Fibroblast of lung (primary cell): ENCODE measurements around the gene CNNM3. TPM values are rescaled to one million over a fixed set of nuclear protein-coding genes. Genes with fewer than 3 reads are reported as not detected.

Source experiments
- DNase-seq, 2 donors: peaks; one replicate each; pipeline versions ENCODE4 v3.0.0 to v3.0.0-alpha.2; 2010; ENCODE audit warnings: low read depth in 2 of 2
- H2AFZ ChIP-seq: 2 replicates; pipeline ENCODE4 v1.5.1; 2012; ENCODE audit warnings: low read length, control low read depth, inconsistent platforms
- H3K27ac ChIP-seq: 2 replicates; pipeline ENCODE4 v1.5.1; 2011; ENCODE audit warnings: low read length, control low read depth; ENCODE audit not compliant: insufficient read depth
- H3K27me3 ChIP-seq: 2 replicates; pipeline ENCODE4 v1.5.1; 2011; ENCODE audit warnings: mild to moderate bottlenecking, low read length; ENCODE audit not compliant: control insufficient read depth, insufficient read depth
- H3K36me3 ChIP-seq: 2 replicates; pipeline ENCODE4 v1.5.1; 2011; ENCODE audit warnings: low read length; ENCODE audit not compliant: control insufficient read depth, insufficient read depth
- H3K4me1 ChIP-seq: 2 replicates; pipeline ENCODE4 v1.5.1; 2011; ENCODE audit warnings: low read length; ENCODE audit not compliant: control insufficient read depth, insufficient read depth; ENCODE audit errors: extremely low read depth
- H3K4me2 ChIP-seq: 2 replicates; pipeline ENCODE4 v1.5.1; 2011; ENCODE audit warnings: low read length, control low read depth; ENCODE audit not compliant: insufficient read depth; ENCODE audit errors: extremely low read depth
- H3K4me3 ChIP-seq, 4 experiments: fragments of 200-600 bp in 1 of 4; sonication (generic) in 1 of 4; replicated peaks in 1 of 4; 2 replicates each; pipeline ENCODE4 v1.5.1; 2011 to 2016; ENCODE audit warnings: low read length in 4 of 4, low read depth in 3 of 4, mild to moderate bottlenecking in 3 of 4, control low read depth in 2 of 4, inconsistent platforms in 1 of 4, mixed read lengths in 1 of 4; ENCODE audit not compliant: insufficient read depth in 1 of 4; ENCODE audit errors: control extremely low read depth in 1 of 4
- H3K79me2 ChIP-seq: 2 replicates; pipeline ENCODE4 v1.5.1; 2012; ENCODE audit warnings: mild to moderate bottlenecking, low read length, inconsistent platforms; ENCODE audit not compliant: control insufficient read depth, insufficient read depth
- H3K9ac ChIP-seq: 2 replicates; pipeline ENCODE4 v1.5.1; 2011; ENCODE audit warnings: mild to moderate bottlenecking, low read length, control low read depth; ENCODE audit not compliant: insufficient read depth
- H3K9me3 ChIP-seq: 2 replicates; pipeline ENCODE4 v1.5.1; 2012; ENCODE audit warnings: low read depth, low read length; ENCODE audit not compliant: control insufficient read depth, insufficient read depth
- H4K20me1 ChIP-seq: 2 replicates; pipeline ENCODE4 v1.5.1; 2011; ENCODE audit warnings: low read length; ENCODE audit not compliant: control insufficient read depth, insufficient read depth; ENCODE audit errors: extremely low read depth
- EZH2 ChIP-seq: IDR thresholded peaks from 2 replicates; pipeline ENCODE4 v1.5.1; 2012; ENCODE audit warnings: low read length, control low read depth, mild to moderate bottlenecking; ENCODE audit errors: missing control alignments
- polyA plus RNA-seq, 2 donors: library from polyadenylated mRNA; depleted of rRNA in 1 of 2; stranded (reverse) in 1 of 2; unstranded in 1 of 2; fragments of >200 nt; gene quantifications; 2 replicates each; pipeline ENCODE4 v1.2.1, GENCODE V29; 2011 to 2012; ENCODE audit warnings: missing spikeins in 1 of 2
- total RNA-seq: library from RNA; depleted of rRNA; stranded (reverse); fragments of >200 nt; gene quantifications from 2 replicates; pipeline ENCODE4 v1.2.1, GENCODE V29; 2014
- TF ChIP-seq, protein P1 (sequence below), 2 donors: IDR thresholded peaks in 1 of 2; conservative IDR thresholded peaks in 1 of 2; 1 replicate in 1 of 2; 2 replicates in 1 of 2; pipeline ENCODE4 v1.5.1; 2011 to 2012; ENCODE audit warnings: low read length in 2 of 2, control low read depth in 1 of 2, inconsistent platforms in 1 of 2, low read depth in 1 of 2, mild to moderate bottlenecking in 1 of 2

The CNNM3 gene
- total and polyA plus RNA-seq, 2 donors (not counting 1 experiment from before 2014, with no cell fraction given): 4.3 to 9.9 TPM

- no peak for DNase-seq
- H3K36me3 ChIP-seq: peaks cover 37% of the 10 kb centered on the region
- TF ChIP-seq, protein P1, sequence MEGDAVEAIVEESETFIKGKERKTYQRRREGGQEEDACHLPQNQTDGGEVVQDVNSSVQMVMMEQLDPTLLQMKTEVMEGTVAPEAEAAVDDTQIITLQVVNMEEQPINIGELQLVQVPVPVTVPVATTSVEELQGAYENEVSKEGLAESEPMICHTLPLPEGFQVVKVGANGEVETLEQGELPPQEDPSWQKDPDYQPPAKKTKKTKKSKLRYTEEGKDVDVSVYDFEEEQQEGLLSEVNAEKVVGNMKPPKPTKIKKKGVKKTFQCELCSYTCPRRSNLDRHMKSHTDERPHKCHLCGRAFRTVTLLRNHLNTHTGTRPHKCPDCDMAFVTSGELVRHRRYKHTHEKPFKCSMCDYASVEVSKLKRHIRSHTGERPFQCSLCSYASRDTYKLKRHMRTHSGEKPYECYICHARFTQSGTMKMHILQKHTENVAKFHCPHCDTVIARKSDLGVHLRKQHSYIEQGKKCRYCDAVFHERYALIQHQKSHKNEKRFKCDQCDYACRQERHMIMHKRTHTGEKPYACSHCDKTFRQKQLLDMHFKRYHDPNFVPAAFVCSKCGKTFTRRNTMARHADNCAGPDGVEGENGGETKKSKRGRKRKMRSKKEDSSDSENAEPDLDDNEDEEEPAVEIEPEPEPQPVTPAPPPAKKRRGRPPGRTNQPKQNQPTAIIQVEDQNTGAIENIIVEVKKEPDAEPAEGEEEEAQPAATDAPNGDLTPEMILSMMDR (conservative IDR thresholded peaks at IDR 0.05 in 1 of 2, IDR thresholded peaks at IDR 0.05 in 1 of 2; ENCODE audit: low read depth in 1 of 2, low read length in 2 of 2): no peak
- TF ChIP-seq EZH2: no peak
- H3K79me2 ChIP-seq: peaks cover 31% of the 10 kb centered on the region
- no peak overlapping the region for H3K9ac ChIP-seq
- no peak overlapping the region for H3K4me3 ChIP-seq
- no peaks in the 10 kb centered on the region for H3K9me3 ChIP-seq
- H3K4me1 ChIP-seq: peaks cover 13% of the 10 kb centered on the region
- peaks cover 2% of the 10 kb centered on the region for H3K27me3 ChIP-seq
- H4K20me1 ChIP-seq: no peaks in the 10 kb centered on the region
- no peak overlapping the region for H2AFZ ChIP-seq
- peak overlapping the region; percentile 25 for H3K27ac ChIP-seq
- H3K4me2 ChIP-seq: no peak overlapping the region
These were observed 50.1 kb downstream of the CNNM3 start for GRCh38 chr2:96866149-96866548.

GRCh38 chr2:96866586-96866985 is 50.5 kb downstream of the CNNM3 start:
- Histone ChIP-seq H3K27me3 (peaks cover 2% of the 10 kb centered on the region), H3K4me3 (peak overlapping the region in 3 of 4 experiments; percentile 41 to 91 (median 84)), H3K9me3 (no peaks in the 10 kb centered on the region), H3K27ac (peak overlapping the region; percentile 25), H4K20me1 (no peaks in the 10 kb centered on the region), H3K79me2 (peaks cover 31% of the 10 kb centered on the region), H3K4me2 (peak overlapping the region; percentile 98), H3K9ac (peak overlapping the region; percentile 29), H2AFZ (no peak overlapping the region), H3K36me3 (peaks cover 34% of the 10 kb centered on the region), H3K4me1 (peaks cover 13% of the 10 kb centered on the region)
- TF ChIP-seq, protein P1 (conservative IDR thresholded peaks at IDR 0.05 in 1 of 2, IDR thresholded peaks at IDR 0.05 in 1 of 2; ENCODE audit: low read depth in 1 of 2, low read length in 2 of 2): no peak
- TF ChIP-seq EZH2: no peak
- DNase-seq: no peak

- H3K27ac ChIP-seq: peak overlapping the region; percentile 77
- H3K9ac ChIP-seq: peak overlapping the region; percentile 66
- H3K79me2 ChIP-seq: peaks cover 31% of the 10 kb centered on the region
- H3K27me3 ChIP-seq: peaks cover 2% of the 10 kb centered on the region
- H3K4me1 ChIP-seq: peaks cover 13% of the 10 kb centered on the region
- H3K4me3 ChIP-seq: peak overlapping the region; percentile 41 to 91 (median 74)
- H2AFZ ChIP-seq: no peak overlapping the region
- no peaks in the 10 kb centered on the region for H4K20me1 ChIP-seq
- DNase-seq: no peak
- no peaks in the 10 kb centered on the region for H3K9me3 ChIP-seq
- H3K4me2 ChIP-seq: peak overlapping the region; percentile 98
- TF ChIP-seq EZH2: no peak
- TF ChIP-seq, protein P1 (conservative IDR thresholded peaks at IDR 0.05 in 1 of 2, IDR thresholded peaks at IDR 0.05 in 1 of 2; ENCODE audit: low read depth in 1 of 2, low read length in 2 of 2): no peak
- H3K36me3 ChIP-seq: peaks cover 29% of the 10 kb centered on the region
These were observed 51.1 kb downstream of the CNNM3 start for GRCh38 chr2:96866986-96867755.
